Mammary epithelial cell (primary cell): ENCODE measurements around the gene TGFA.

Experiments
- EZH2 ChIP-seq: IDR thresholded peaks from 2 replicates; pipeline ENCODE4 v1.6.1; 2012; ENCODE audit warnings: low read length, inconsistent platforms, borderline replicate concordance
- TF ChIP-seq, protein P1 (sequence below), 2 donors: IDR thresholded peaks in 1 of 2; conservative IDR thresholded peaks in 1 of 2; 2 replicates each; pipeline ENCODE4 v1.5.1; 2011 to 2012; ENCODE audit warnings: inconsistent platforms in 2 of 2, low read length in 2 of 2, mild to moderate bottlenecking in 2 of 2, control low read depth in 1 of 2, low read depth in 1 of 2; ENCODE audit not compliant: insufficient read depth in 1 of 2; ENCODE audit errors: extremely low read depth in 1 of 2

DNA sequence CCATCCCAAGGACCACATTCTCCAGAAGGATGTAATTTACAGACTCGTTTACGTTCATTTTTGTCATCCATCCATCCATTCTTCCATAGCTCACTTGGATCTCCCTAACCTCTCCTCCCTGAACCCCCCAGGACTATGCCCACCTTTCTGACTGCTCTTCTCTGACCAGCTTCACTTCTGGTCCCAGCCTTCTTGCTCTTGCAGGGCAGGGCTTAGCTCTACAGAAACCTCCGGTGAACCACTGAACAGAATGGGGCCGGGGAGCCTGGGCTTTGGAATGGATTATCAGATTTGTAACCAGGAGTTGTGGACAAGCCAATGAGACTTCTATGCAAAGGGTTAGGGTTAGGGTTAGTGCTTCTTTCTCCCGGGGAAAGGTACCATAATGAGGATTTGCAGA, 95.0 kb downstream of the TGFA start:
- TF ChIP-seq, protein P1, sequence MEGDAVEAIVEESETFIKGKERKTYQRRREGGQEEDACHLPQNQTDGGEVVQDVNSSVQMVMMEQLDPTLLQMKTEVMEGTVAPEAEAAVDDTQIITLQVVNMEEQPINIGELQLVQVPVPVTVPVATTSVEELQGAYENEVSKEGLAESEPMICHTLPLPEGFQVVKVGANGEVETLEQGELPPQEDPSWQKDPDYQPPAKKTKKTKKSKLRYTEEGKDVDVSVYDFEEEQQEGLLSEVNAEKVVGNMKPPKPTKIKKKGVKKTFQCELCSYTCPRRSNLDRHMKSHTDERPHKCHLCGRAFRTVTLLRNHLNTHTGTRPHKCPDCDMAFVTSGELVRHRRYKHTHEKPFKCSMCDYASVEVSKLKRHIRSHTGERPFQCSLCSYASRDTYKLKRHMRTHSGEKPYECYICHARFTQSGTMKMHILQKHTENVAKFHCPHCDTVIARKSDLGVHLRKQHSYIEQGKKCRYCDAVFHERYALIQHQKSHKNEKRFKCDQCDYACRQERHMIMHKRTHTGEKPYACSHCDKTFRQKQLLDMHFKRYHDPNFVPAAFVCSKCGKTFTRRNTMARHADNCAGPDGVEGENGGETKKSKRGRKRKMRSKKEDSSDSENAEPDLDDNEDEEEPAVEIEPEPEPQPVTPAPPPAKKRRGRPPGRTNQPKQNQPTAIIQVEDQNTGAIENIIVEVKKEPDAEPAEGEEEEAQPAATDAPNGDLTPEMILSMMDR (conservative IDR thresholded peaks at IDR 0.05 in 1 of 2, IDR thresholded peaks at IDR 0.05 in 1 of 2; ENCODE audit: extremely low read depth in 1 of 2, insufficient read depth in 1 of 2, low read depth in 1 of 2, low read length in 2 of 2), result no peak
- TF ChIP-seq EZH2, result no peak
